ENCODE measurements around the gene STPG3.

Gene STPG3

DNA sequence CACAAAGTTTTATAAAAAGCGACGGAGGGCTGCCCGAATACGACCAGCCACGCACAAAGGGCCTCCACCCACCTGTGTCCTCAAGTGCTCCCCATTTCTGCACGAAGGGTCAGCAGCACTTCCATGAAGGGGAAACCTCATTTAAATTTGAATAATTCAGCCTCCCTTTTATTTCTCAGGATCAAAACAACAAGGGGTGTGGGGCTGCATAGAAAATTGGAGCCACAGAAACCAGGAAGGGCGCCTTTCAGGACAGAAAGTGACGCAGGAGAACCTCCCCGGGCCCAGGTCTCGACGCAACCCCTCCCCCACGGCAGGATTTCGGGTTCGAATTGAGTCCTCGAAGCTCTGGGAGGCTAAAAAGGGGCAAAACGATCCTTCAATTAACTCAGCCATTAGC, 48.9 kb downstream of the STPG3 start:
- Mint-ChIP-seq H3K36me3 (ENCODE audit: low read depth) (no peaks in the 10 kb centered on the region), H3K27ac (no peak overlapping the region), H3K4me3 (peak overlapping the region; percentile 93), H3K27me3 (ENCODE audit: low read depth, poor library complexity) (peaks cover 33% of the 10 kb centered on the region), H3K4me1 (peaks cover 44% of the 10 kb centered on the region), H3K9me3 (no peaks in the 10 kb centered on the region)
- peak; percentile 30 for DNase-seq
- TF ChIP-seq, protein P1, sequence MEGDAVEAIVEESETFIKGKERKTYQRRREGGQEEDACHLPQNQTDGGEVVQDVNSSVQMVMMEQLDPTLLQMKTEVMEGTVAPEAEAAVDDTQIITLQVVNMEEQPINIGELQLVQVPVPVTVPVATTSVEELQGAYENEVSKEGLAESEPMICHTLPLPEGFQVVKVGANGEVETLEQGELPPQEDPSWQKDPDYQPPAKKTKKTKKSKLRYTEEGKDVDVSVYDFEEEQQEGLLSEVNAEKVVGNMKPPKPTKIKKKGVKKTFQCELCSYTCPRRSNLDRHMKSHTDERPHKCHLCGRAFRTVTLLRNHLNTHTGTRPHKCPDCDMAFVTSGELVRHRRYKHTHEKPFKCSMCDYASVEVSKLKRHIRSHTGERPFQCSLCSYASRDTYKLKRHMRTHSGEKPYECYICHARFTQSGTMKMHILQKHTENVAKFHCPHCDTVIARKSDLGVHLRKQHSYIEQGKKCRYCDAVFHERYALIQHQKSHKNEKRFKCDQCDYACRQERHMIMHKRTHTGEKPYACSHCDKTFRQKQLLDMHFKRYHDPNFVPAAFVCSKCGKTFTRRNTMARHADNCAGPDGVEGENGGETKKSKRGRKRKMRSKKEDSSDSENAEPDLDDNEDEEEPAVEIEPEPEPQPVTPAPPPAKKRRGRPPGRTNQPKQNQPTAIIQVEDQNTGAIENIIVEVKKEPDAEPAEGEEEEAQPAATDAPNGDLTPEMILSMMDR (IDR thresholded peaks at IDR 0.05), result no peak

- H3K36me3 Mint-ChIP-seq (ENCODE audit: low read depth), result no peaks in the 10 kb centered on the region
- no peaks in the 10 kb centered on the region for H3K9me3 Mint-ChIP-seq
- DNase-seq, result peak; percentile 39
- peaks cover 51% of the 10 kb centered on the region for H3K4me1 Mint-ChIP-seq
- TF ChIP-seq, protein P1 (IDR thresholded peaks at IDR 0.05), result no peak
- H3K27me3 Mint-ChIP-seq (ENCODE audit: low read depth, poor library complexity), result peaks cover 31% of the 10 kb centered on the region
- H3K27ac Mint-ChIP-seq, result peak overlapping the region; percentile 90
- H3K4me3 Mint-ChIP-seq, result peak overlapping the region; percentile 93
Observed at GRCh38 chr9:137300567-137301080, 49.5 kb downstream of the STPG3 start.

DNA sequence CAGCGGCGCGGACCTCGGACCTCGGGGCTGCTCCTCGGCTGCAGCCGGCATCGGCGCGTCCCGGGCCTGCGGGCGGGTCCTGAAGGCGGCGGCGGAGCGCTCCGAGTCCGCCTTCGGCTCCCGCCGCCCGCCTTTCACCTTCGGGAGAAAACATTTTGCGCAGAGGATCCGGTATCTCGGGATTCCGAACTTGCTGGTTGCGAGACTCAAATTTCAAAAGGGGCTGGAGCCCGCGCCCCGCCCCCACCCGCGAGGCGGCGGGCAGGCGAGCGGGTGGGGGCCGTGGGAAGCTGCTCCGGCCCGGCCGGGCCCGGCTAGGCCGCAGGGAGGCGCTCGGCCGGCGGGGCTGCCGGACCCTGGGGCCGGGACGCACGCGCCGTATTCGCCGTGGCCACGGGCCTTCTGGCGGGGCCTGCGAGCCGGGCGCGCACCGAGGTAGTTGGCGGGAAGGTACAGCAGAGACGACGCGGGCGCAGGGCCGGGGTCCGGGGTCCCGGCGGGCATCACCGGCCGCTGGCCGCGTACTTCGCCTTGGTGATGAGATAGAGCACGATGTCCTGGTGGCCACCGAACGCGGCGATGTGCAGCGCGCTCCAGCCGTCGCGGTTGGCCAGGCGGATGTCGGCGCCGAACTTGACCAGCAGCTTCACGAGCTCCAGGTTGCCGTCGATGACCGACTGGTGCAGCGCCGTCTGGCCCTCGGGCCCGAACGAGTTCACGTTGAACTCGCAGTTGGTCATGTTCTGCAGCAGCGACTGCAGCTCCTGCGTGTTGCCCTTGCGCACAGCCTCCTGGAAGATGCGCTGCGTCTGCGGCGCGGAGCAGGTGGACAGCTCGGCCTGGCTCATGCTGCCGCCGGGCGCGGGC, 50.2 kb downstream of the STPG3 start:
- peak; percentile 72 for DNase-seq
- no peaks in the 10 kb centered on the region for H3K36me3 Mint-ChIP-seq (ENCODE audit: low read depth)
- H3K27me3 Mint-ChIP-seq (ENCODE audit: low read depth, poor library complexity), result peaks cover 26% of the 10 kb centered on the region
- peak overlapping the region; percentile 93 for H3K4me3 Mint-ChIP-seq
- H3K4me1 Mint-ChIP-seq, result peaks cover 51% of the 10 kb centered on the region
- no peaks in the 10 kb centered on the region for H3K9me3 Mint-ChIP-seq
- TF ChIP-seq, protein P1 (IDR thresholded peaks at IDR 0.05), result no peak
- peak overlapping the region; percentile 45 for H3K27ac Mint-ChIP-seq

DNA sequence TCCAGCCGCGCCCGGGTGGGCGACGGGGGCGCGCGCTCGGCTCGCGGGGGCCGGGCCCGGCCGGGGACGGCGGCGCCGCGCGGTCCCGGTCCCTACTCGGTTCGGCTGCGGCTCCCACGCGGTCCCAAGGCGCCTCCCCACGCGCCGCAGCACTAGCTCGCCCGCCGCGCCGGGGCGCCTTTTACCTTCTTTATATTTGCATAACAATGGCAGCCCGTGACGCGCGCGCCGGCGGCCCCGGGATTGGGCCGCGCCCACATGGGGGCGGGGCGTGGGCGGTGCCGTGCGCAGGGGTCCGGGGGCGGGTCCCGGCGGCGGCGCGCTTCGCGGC, 51.0 kb downstream of the STPG3 start, which contains the start of gene NRARP:
Gene NRARP, minus strand, starts transcription at position 154 of the 331 bp plus-strand sequence. CDS start 343 bp downstream, outside the sequence.
- H3K36me3 Mint-ChIP-seq (ENCODE audit: low read depth), result no peaks in the 10 kb centered on the region
- TF ChIP-seq, protein P1 (IDR thresholded peaks at IDR 0.05), result no peak
- DNase-seq, result peak; percentile 95
- H3K4me1 Mint-ChIP-seq, result peaks cover 53% of the 10 kb centered on the region
- no peaks in the 10 kb centered on the region for H3K9me3 Mint-ChIP-seq
- H3K27ac Mint-ChIP-seq, result peak within 1 kb of the TSS; percentile 45
- H3K4me3 Mint-ChIP-seq, result peak within 1 kb of the TSS; percentile 93
- peaks cover 18% of the 10 kb centered on the region for H3K27me3 Mint-ChIP-seq (ENCODE audit: low read depth, poor library complexity)

DNA sequence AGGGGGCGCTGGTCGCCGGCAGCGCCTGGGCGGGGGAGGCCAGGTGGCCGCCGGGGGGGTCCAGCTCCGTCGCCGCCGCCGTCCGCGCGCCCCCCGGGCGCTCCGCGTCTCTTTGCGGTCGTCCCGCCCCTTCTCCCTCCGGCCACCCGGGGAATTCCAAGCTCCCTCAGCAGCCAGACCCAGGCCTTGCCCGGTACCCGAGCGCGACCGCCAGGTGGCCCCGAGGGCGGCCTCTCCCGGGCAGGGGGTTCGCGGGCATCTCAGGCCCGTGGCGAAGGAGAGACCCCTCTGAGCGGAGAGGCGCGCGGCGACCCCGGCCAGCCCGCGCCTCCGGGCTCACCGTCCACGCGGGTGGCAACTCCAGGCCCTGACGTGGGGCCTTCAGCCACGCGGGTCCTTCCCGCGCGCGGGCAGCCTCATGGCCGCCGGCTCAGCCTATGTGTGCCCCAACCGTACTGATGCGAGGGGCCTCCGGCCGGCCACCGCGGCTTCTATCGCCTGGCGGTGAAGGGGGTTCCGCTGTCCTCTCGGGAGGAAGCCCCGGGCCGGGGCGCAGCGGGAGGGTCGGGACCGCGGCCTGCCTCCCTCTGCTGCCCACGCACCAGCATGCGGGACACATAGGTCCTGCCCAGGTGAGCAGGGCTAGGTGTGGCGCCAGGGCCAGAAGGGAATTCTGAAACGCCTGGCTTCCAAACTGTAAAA, 51.5 kb downstream of the STPG3 start:
- no peak for DNase-seq
- peaks cover 58% of the 10 kb centered on the region for H3K4me1 Mint-ChIP-seq
- H3K9me3 Mint-ChIP-seq, result no peaks in the 10 kb centered on the region
- TF ChIP-seq, protein P1 (IDR thresholded peaks at IDR 0.05), result peak; percentile 49
- no peaks in the 10 kb centered on the region for H3K36me3 Mint-ChIP-seq (ENCODE audit: low read depth)
- peak overlapping the region; percentile 67 for H3K4me3 Mint-ChIP-seq
- peaks cover 13% of the 10 kb centered on the region for H3K27me3 Mint-ChIP-seq (ENCODE audit: low read depth, poor library complexity)
- H3K27ac Mint-ChIP-seq, result no peak overlapping the region

All from nephron progenitor cell (in vitro differentiated cells).